ENCODE results near the gene THRB.

The THRB gene

DNA sequence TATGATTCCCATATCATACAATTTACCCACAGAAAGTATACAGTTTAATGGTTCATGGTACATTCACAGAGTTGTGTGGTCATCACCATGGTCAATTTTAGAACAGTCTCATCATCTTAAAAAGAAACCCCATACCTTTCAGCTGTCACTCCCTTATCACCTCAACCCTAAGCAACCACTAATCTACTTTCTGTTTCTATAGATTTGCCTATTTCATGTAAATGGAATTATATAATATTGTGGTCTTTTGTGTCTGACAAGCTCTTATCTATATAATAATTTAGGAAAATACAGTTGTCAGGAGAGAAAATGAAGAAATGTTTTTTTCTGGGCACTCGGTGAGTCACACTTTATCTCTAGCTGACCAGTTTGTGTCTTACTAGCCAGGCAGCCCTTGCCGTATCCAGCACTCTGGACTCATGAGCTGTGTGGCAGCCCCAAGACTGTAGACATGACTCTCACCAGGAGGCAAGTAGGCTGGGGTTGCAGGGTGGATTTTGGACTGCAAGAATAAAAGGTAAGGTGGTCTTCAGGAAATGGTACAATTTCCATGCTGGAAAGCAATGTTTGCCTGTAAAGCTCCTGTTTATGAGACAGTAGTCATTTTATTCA, 234.6 kb downstream of the THRB start:
- Mint-ChIP-seq H3K4me3 (no peak overlapping the region), H3K27me3 (peaks cover 4% of the 10 kb centered on the region), H3K4me1 (ENCODE audit: low read depth) (no peaks in the 10 kb centered on the region), H3K9me3 (peaks cover 4% of the 10 kb centered on the region), H3K36me3 (ENCODE audit: low read depth) (no peaks in the 10 kb centered on the region), H3K27ac (no peak overlapping the region)

DNA sequence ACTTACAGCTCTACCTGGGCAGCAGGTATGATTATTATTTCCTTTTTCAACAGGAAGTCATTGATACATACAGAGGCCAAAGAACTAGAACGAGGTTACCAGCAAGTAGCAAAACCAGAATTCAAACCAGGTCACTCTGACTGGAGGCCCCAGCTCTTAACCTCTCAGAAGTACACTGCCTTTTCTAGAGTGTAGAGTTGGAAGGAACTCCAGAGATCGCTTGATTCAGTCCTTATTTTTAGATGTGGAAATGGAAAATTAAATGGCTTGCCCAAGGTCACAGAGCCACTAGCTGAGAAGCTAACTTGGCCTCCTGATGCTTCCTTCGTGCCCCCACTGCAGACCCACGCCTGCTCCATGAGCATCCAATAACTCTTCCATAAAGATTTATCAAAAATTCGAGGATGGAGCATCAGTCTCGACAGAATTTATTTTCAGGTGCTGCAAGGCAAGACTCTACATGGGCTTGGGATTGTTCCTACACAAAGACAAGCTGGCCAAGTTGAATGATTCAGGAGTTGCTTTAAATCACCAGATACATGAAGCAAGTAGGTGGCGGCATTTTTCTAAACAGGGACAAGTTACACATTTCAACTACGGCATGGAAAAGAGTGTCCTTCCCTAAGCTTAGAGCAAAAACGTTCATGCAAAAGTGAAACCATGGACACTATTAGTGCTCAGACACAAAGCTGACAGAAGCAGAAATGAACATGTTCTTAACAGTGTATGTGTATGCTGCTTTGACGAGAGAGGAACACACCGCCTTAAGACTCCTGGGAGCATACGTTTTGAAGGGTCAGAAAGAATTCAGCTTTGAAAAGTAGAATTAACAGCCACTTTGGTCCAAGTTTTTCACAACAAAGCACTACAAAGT, 235.7 kb downstream of the THRB start:
- Mint-ChIP-seq H3K4me1 (ENCODE audit: low read depth) (no peaks in the 10 kb centered on the region), H3K36me3 (ENCODE audit: low read depth) (no peaks in the 10 kb centered on the region), H3K27ac (no peak overlapping the region), H3K4me3 (no peak overlapping the region), H3K27me3 (no peaks in the 10 kb centered on the region), H3K9me3 (no peaks in the 10 kb centered on the region)

DNA sequence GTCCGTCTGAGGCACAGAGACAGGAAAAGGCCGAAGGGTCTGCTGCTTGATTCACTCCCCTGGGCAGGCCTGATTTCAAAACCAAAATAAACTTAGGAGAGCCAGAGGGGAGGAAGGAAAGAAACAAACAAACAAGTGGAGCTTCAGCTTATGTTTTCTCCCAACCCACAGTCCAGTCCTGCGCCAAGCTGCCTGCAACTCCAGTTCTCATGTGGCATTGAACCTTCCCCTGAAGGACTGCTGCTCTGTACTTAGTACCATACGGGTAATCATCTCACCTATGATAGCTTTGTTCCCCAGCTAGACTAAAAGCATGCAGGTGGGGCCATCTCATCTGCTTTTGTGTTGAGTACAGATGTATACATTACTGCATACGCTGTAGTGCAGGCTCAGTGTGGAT, 236.4 kb downstream of the THRB start:
- no peaks in the 10 kb centered on the region for H3K27me3 Mint-ChIP-seq
- H3K4me1 Mint-ChIP-seq (ENCODE audit: low read depth) = no peaks in the 10 kb centered on the region
- H3K4me3 Mint-ChIP-seq = no peak overlapping the region
- H3K27ac Mint-ChIP-seq = no peak overlapping the region
- H3K9me3 Mint-ChIP-seq = no peaks in the 10 kb centered on the region
- H3K36me3 Mint-ChIP-seq (ENCODE audit: low read depth) = no peaks in the 10 kb centered on the region

DNA sequence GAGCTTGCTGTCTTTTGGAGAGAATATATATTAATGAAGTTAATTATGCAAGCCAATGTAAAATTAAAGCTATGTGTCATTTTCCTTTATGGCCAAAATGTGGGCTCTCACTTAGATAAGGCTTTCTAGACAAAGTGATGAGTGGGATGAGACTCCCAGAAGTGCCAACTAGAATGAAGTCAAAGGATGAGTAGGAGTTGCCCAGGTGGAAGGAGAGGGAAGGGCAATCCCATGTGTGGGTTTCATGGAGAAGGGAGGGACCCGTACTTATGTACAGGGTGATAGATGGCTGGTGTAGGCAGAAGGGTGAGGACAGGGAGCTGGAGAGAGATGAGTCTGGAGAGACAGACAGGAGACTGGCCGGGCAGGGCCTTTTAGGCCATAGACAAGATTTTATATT, 239.2 kb downstream of the THRB start:
- no peaks in the 10 kb centered on the region for H3K36me3 Mint-ChIP-seq (ENCODE audit: low read depth)
- H3K27ac Mint-ChIP-seq = no peak overlapping the region
- no peaks in the 10 kb centered on the region for H3K9me3 Mint-ChIP-seq
- H3K4me1 Mint-ChIP-seq (ENCODE audit: low read depth) = no peaks in the 10 kb centered on the region
- H3K27me3 Mint-ChIP-seq = peaks cover 14% of the 10 kb centered on the region
- no peak overlapping the region for H3K4me3 Mint-ChIP-seq

GRCh38 chr3:24254649-24255048, 240.0 kb downstream of the THRB start:
- Mint-ChIP-seq H3K36me3 (ENCODE audit: low read depth) (no peaks in the 10 kb centered on the region), H3K27ac (no peak overlapping the region), H3K4me3 (no peak overlapping the region), H3K27me3 (peaks cover 16% of the 10 kb centered on the region), H3K4me1 (ENCODE audit: low read depth) (no peaks in the 10 kb centered on the region), H3K9me3 (no peaks in the 10 kb centered on the region)

GRCh38 chr3:24253336-24253735, 241.3 kb downstream of the THRB start:
- peaks cover 20% of the 10 kb centered on the region for H3K27me3 Mint-ChIP-seq
- no peak overlapping the region for H3K27ac Mint-ChIP-seq
- H3K4me3 Mint-ChIP-seq = no peak overlapping the region
- no peaks in the 10 kb centered on the region for H3K4me1 Mint-ChIP-seq (ENCODE audit: low read depth)
- H3K9me3 Mint-ChIP-seq = no peaks in the 10 kb centered on the region
- H3K36me3 Mint-ChIP-seq (ENCODE audit: low read depth) = no peaks in the 10 kb centered on the region

GRCh38 chr3:24249523-24249922, 245.1 kb downstream of the THRB start:
- H3K4me1 Mint-ChIP-seq (ENCODE audit: low read depth) = no peaks in the 10 kb centered on the region
- H3K4me3 Mint-ChIP-seq = no peak overlapping the region
- H3K36me3 Mint-ChIP-seq (ENCODE audit: low read depth) = no peaks in the 10 kb centered on the region
- H3K9me3 Mint-ChIP-seq = no peaks in the 10 kb centered on the region
- peaks cover 25% of the 10 kb centered on the region for H3K27me3 Mint-ChIP-seq
- H3K27ac Mint-ChIP-seq = no peak overlapping the region

DNA sequence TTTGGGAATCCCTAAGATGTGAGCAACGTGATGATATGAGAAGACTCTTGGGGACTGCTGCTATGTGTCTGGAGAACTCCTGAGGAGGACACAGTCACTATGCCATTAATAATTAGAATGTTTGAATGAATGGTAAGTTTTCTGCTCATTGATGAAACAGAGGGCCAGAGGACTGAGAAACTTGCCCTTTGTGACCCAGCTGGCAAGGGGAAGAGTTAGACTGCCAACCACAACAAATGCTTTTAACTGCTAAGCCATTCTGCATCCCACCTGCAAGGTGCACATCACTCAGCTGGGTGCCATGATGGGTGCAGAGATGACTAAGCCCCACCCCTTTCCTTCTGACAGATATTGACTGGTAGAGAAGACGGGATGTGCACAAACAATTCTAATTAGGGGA, 249.6 kb downstream of the THRB start:
- H3K36me3 Mint-ChIP-seq (ENCODE audit: low read depth) = no peaks in the 10 kb centered on the region
- H3K4me3 Mint-ChIP-seq = no peak overlapping the region
- H3K9me3 Mint-ChIP-seq = no peaks in the 10 kb centered on the region
- no peaks in the 10 kb centered on the region for H3K4me1 Mint-ChIP-seq (ENCODE audit: low read depth)
- H3K27ac Mint-ChIP-seq = no peak overlapping the region
- peaks cover 9% of the 10 kb centered on the region for H3K27me3 Mint-ChIP-seq

DNA sequence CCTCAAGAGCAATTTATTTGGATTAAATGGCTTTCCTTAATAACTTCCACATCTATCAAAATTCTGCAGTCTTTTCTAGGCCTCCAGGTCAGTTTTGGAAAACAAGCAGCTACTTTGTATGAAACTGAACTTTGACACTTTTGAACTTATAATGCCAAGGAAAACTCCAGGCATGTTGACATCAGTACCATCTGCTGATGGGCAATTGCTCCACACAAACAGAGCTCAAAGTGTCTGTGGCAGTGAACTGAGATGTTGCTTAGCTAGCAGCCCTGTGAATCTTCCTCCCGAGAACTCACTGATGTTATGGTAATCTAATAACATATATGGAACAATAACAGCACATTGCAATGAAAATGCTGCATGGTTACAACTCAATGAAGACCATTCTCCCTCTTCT, 250.2 kb downstream of the THRB start:
- H3K27ac Mint-ChIP-seq = no peak overlapping the region
- no peaks in the 10 kb centered on the region for H3K9me3 Mint-ChIP-seq
- no peaks in the 10 kb centered on the region for H3K4me1 Mint-ChIP-seq (ENCODE audit: low read depth)
- H3K27me3 Mint-ChIP-seq = peaks cover 9% of the 10 kb centered on the region
- H3K36me3 Mint-ChIP-seq (ENCODE audit: low read depth) = no peaks in the 10 kb centered on the region
- H3K4me3 Mint-ChIP-seq = no peak overlapping the region

- Mint-ChIP-seq H3K27ac (no peak overlapping the region), H3K9me3 (no peaks in the 10 kb centered on the region), H3K4me1 (ENCODE audit: low read depth) (no peaks in the 10 kb centered on the region), H3K4me3 (no peak overlapping the region), H3K36me3 (ENCODE audit: low read depth) (no peaks in the 10 kb centered on the region), H3K27me3 (peaks cover 4% of the 10 kb centered on the region)
Observed at GRCh38 chr3:24242012-24242698, 252.5 kb downstream of the THRB start.

DNA sequence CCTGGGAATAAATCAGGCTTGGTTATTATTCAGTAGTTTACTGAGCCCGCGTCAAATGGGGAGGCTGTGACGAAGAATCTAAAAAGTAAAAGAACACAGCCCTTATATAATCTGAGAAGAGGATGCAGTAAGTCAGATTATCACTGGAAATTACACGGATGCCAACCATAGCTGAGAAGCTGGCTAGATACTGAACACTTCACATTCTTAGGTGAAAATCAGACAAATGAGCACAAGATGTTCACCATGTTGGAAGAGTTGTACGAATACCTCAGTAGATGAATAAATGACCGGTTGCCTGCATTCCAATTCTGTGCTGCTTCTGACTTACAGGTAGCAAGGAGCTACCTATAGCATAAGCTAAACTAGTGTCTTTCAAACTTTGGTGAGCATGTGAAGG, 254.3 kb downstream of the THRB start:
- no peak overlapping the region for H3K27ac Mint-ChIP-seq
- H3K9me3 Mint-ChIP-seq = no peaks in the 10 kb centered on the region
- no peaks in the 10 kb centered on the region for H3K27me3 Mint-ChIP-seq
- no peaks in the 10 kb centered on the region for H3K36me3 Mint-ChIP-seq (ENCODE audit: low read depth)
- H3K4me3 Mint-ChIP-seq = no peak overlapping the region
- H3K4me1 Mint-ChIP-seq (ENCODE audit: low read depth) = peaks cover 1% of the 10 kb centered on the region

DNA sequence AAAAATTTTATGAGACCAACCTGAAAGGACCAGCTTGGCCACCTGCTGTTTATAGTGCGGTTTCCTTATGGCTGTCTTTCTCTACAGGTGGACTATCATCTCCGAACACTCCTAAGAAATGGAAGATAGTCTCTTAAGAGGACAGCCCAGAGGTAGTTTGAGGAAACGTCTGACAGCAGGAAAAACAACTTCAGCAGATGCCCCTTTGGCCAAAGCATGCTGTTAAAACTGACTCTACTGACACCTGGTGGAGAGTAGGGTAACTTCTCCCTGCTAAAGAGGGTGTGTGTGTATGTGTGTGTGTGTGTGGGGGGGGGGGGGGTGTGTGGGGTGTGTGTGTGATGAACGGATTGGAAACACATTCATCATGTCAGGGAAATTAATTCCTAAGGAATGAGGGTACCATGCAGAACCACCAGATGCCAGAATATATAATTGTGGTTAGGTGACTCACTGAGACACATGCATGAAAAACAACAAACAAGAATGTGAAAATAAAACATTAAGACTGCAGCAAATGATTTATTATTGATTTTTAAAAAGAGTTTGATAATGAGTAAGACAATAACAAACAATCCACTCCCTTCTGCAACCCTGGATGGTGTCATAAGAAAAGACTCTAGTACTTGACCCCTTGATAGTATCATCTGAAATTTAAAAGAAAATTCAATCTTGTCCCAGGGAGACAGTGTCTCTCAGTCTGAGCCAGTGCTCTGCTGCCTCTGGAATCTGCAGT, 256.5 kb downstream of the THRB start:
- Mint-ChIP-seq H3K36me3 (ENCODE audit: low read depth) (no peaks in the 10 kb centered on the region), H3K9me3 (no peaks in the 10 kb centered on the region), H3K27ac (no peak overlapping the region), H3K4me1 (ENCODE audit: low read depth) (peaks cover 3% of the 10 kb centered on the region), H3K27me3 (peaks cover 3% of the 10 kb centered on the region), H3K4me3 (no peak overlapping the region)

DNA sequence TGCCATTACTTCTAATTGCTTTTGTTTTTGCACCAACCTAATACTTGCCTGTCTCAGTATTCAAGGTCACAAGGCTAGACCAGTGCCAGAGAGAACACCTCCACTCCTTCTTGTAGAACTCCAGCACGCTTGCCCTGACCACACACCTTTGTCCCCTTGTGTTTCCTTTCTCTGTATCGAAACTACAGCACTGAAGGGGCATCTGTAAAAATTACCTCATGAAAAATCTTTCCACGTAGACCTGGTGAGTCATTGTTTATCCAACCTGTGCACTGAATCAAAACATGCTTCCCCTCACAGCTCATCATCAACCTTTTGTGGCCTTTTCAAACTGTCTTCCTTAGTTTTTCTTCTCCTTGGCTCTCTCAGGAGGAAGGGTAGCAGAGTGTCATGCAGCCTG, 259.5 kb downstream of the THRB start:
- H3K27ac Mint-ChIP-seq = no peak overlapping the region
- peaks cover 6% of the 10 kb centered on the region for H3K27me3 Mint-ChIP-seq
- H3K36me3 Mint-ChIP-seq (ENCODE audit: low read depth) = no peaks in the 10 kb centered on the region
- H3K9me3 Mint-ChIP-seq = no peaks in the 10 kb centered on the region
- no peak overlapping the region for H3K4me3 Mint-ChIP-seq
- peaks cover 3% of the 10 kb centered on the region for H3K4me1 Mint-ChIP-seq (ENCODE audit: low read depth)

DNA sequence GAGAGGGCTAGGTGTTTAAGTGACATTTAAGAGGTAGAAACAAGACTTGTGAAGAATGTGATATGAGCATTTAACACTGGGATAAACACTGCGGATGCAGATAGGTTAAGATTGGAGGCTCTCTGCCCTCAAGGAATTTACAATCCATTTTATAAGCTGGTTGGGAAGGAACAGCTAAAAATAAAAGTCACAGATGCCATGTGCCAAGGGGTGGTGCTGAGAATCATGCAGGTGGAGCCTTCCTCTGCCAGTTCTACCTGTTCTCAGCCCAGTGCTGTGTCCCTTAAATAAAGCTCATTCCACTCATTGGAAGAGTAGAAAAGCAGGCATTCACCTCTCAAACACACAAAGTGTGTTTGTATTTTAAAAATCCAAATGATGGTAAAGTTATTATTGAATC, 261.9 kb downstream of the THRB start:
- no peaks in the 10 kb centered on the region for H3K36me3 Mint-ChIP-seq (ENCODE audit: low read depth)
- peaks cover 6% of the 10 kb centered on the region for H3K27me3 Mint-ChIP-seq

More for the DNA sequence above, 261.9 kb downstream of the THRB start:
- H3K4me1 Mint-ChIP-seq (ENCODE audit: low read depth) = peaks cover 3% of the 10 kb centered on the region
- H3K4me3 Mint-ChIP-seq = no peak overlapping the region
- H3K27ac Mint-ChIP-seq = no peak overlapping the region
- no peaks in the 10 kb centered on the region for H3K9me3 Mint-ChIP-seq

Measured in stimulated activated naive CD8-positive, alpha-beta T cell treated with anti-CD3 and anti-CD28 coated beads, Interleukin-15, Interleukin-2, amounts not matched to agents 100 ng/mL and 50 ng/mL, for 24 hours (primary cell).